Stomach (tissue), 9 donors: ENCODE data around the gene RNF130. TPM values are rescaled to one million over a fixed set of nuclear protein-coding genes. Genes with fewer than 3 reads are reported as not detected.

Source experiments
- DNase-seq, 2 donors: peaks; one replicate each; pipeline versions ENCODE4 v3.0.0 to v3.0.0-alpha.2; 2013 to 2019
- H3K27ac ChIP-seq, 5 donors: fragments of 200-600 bp in 4 of 5; sonication (generic) in 4 of 5; one replicate each; pipeline ENCODE4 v1.5.1; 2013 to 2019; ENCODE audit warnings: mild to moderate bottlenecking in 1 of 5, moderate library complexity in 1 of 5
- H3K27me3 ChIP-seq, 3 donors: fragments of 200-600 bp; sonication (generic); one replicate each; pipeline ENCODE4 v1.5.1; 2017 to 2019; ENCODE audit warnings: mixed run types in 1 of 3
- H3K36me3 ChIP-seq, 4 donors: fragments of 200-600 bp; sonication (generic); 1 replicate in 3 of 4; 2 replicates in 1 of 4; pipeline ENCODE4 v1.5.1; 2016 to 2019
- H3K4me1 ChIP-seq, 4 donors: fragments of 200-600 bp; sonication (generic); one replicate each; pipeline ENCODE4 v1.5.1; 2016 to 2019
- H3K4me3 ChIP-seq, 4 donors: fragments of 200-600 bp; sonication (generic) in 3 of 4; one replicate each; pipeline ENCODE4 v1.5.1; 2016 to 2019; ENCODE audit warnings: mild to moderate bottlenecking in 1 of 4
- H3K9me3 ChIP-seq, 4 donors: fragments of 200-600 bp; sonication (generic); one replicate each; pipeline ENCODE4 v1.5.1; 2016 to 2019
- EP300 ChIP-seq: sonication (generic); formaldehyde crosslinking; IDR thresholded peaks from one replicate; pipeline ENCODE4 v1.6.1; 2017; ENCODE audit warnings: antibody characterized with exemption
- POLR2A ChIP-seq, 4 donors: fragments of 450-650 bp; IDR thresholded peaks; one replicate each; pipeline ENCODE4 v1.6.1; 2016; ENCODE audit warnings: antibody characterized with exemption in 4 of 4, control low read depth in 2 of 4, mild to moderate bottlenecking in 1 of 4, moderate library complexity in 1 of 4
- POLR2AphosphoS5 ChIP-seq, 3 donors: sonication (generic); formaldehyde crosslinking; IDR thresholded peaks; one replicate each; pipeline ENCODE4 v1.6.1; 2016; ENCODE audit warnings: antibody characterized with exemption in 3 of 3
- WGBS, 5 donors: extraction: QIAGEN DNeasy Blood & Tissue Kit in 3 of 5; methylation state at CpG; one replicate each; pipeline versions ENCODE4 v1.1.5 to v1.1.7; 2013 to 2018; 5-methylcytosine and 5-hydroxymethylcytosine counted together
- intact Hi-C: fragments of 100-400 bp; cut with DNase I; formaldehyde crosslinking; loops from one replicate; pipeline ENCODE4 v1.15.1; 2023; ENCODE audit warnings: low total_unique reads
- polyA plus RNA-seq, 3 donors: library from polyadenylated mRNA; stranded (reverse); fragments of 200-250 nt; gene quantifications; one replicate each; pipeline ENCODE4 v1.2.3, GENCODE V29; 2013
- total RNA-seq, 5 donors: library from RNA; depleted of rRNA; stranded (reverse); fragments of >200 nt; gene quantifications; one replicate each; pipeline versions ENCODE4 v1.1.0 to v1.2.3, GENCODE V29; 2014 to 2016
- TF ChIP-seq, protein P1 (sequence below), 7 experiments: fragments of 450-650 bp in 4 of 7; fragments of 200-600 bp in 3 of 7; sonication (generic) in 3 of 7; IDR thresholded peaks; one replicate each; pipeline ENCODE4 v1.5.1; 2016 to 2019; ENCODE audit warnings: antibody characterized with exemption in 7 of 7, control low read depth in 2 of 7, mild to moderate bottlenecking in 1 of 7
- donor health status: healthy with polysubstance abuse.
- donor health status: Bipolar disorder and iron deficiency.
- donor health status: healthy.

Gene RNF130
- total and polyA plus RNA-seq, 8 donors: 27.0 to 87.8 (median 56.1) TPM

DNA sequence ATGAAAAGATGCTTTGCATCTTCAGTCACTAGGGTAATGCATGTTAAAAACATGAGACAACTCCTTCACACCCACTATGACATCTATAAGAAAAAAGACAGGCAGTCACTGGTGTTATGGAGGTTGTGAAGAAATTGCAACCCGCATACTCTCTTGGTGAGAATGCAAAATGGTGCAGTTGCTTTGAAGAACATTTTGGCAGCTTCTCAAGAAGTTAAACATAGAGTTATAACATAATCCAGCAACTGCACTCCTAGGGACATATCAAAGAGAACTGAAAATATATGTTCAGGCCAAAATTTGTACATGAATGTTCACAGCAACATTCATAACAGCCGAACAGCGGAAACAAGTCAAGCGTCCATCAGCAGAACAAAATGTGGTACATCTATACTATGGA, 117.6 kb downstream of the RNF130 start:
- H3K36me3 ChIP-seq: peaks cover 0 to 48% (median 38%) of the 10 kb centered on the region in 4 donors
- WGBS, 5 donors: 91 to 98% (median 94%) methylated on average over 4 of the region's 4 CpGs
- H3K9me3 ChIP-seq: no peaks in the 10 kb centered on the region
- H3K27me3 ChIP-seq: no peaks in the 10 kb centered on the region
- intact Hi-C loops: no loop called here
- no peak overlapping the region for H3K27ac ChIP-seq
- TF ChIP-seq, protein P1, sequence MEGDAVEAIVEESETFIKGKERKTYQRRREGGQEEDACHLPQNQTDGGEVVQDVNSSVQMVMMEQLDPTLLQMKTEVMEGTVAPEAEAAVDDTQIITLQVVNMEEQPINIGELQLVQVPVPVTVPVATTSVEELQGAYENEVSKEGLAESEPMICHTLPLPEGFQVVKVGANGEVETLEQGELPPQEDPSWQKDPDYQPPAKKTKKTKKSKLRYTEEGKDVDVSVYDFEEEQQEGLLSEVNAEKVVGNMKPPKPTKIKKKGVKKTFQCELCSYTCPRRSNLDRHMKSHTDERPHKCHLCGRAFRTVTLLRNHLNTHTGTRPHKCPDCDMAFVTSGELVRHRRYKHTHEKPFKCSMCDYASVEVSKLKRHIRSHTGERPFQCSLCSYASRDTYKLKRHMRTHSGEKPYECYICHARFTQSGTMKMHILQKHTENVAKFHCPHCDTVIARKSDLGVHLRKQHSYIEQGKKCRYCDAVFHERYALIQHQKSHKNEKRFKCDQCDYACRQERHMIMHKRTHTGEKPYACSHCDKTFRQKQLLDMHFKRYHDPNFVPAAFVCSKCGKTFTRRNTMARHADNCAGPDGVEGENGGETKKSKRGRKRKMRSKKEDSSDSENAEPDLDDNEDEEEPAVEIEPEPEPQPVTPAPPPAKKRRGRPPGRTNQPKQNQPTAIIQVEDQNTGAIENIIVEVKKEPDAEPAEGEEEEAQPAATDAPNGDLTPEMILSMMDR (IDR thresholded peaks at IDR 0.05): no peak
- TF ChIP-seq POLR2A (IDR thresholded peaks at IDR 0.05): no peak
- TF ChIP-seq POLR2AphosphoS5 (IDR thresholded peaks at IDR 0.05): no peak
- TF ChIP-seq EP300: no peak
- no peak overlapping the region for H3K4me3 ChIP-seq
- no peaks in the 10 kb centered on the region for H3K4me1 ChIP-seq
- DNase-seq: no peak

DNA sequence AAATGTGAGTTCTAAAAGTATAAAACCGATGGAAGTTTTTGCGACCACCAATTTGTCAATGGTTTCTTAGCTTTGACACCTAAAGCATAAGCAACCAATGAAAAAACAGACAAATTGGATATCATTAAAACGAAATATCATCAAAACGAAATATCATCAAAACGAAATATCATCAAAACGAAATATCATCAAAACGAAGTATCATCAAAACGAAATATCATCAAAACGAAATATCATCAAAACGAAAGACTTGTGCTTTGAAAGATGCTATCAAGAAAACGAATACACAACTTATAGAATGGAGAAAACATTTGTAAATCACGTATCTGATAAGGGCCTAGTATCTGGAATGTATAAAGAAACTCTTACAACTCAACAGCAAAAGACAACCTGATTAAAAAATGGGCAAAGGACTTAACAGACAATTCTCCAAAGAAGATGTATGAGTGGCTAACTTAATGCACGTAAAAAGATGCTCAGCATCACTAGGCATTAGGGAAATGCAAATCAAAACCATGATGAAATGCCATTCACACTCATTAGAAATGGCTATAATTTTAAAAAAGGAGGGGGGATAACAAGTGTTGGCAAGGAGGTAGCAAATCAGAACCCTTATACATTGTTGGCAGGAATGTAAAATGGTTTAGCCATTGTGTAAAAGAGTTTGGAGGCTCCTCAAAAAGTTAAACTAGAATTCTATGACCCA, 134.4 kb downstream of the RNF130 start:
- intact Hi-C loops: no loop called here
- H3K9me3 ChIP-seq: no peaks in the 10 kb centered on the region
- 89 to 95% (median 92%) methylated on average over 13 of the region's 13 CpGs for WGBS, 5 donors
- H3K36me3 ChIP-seq: no peaks in the 10 kb centered on the region
- no peak overlapping the region for H3K4me3 ChIP-seq
- no peak for DNase-seq
- no peaks in the 10 kb centered on the region for H3K27me3 ChIP-seq
- H3K27ac ChIP-seq: no peak overlapping the region
- TF ChIP-seq, protein P1 (IDR thresholded peaks at IDR 0.05): no peak
- no peak for TF ChIP-seq POLR2AphosphoS5 (IDR thresholded peaks at IDR 0.05)
- no peak for TF ChIP-seq POLR2A (IDR thresholded peaks at IDR 0.05)
- TF ChIP-seq EP300: no peak
- H3K4me1 ChIP-seq: no peaks in the 10 kb centered on the region

DNA sequence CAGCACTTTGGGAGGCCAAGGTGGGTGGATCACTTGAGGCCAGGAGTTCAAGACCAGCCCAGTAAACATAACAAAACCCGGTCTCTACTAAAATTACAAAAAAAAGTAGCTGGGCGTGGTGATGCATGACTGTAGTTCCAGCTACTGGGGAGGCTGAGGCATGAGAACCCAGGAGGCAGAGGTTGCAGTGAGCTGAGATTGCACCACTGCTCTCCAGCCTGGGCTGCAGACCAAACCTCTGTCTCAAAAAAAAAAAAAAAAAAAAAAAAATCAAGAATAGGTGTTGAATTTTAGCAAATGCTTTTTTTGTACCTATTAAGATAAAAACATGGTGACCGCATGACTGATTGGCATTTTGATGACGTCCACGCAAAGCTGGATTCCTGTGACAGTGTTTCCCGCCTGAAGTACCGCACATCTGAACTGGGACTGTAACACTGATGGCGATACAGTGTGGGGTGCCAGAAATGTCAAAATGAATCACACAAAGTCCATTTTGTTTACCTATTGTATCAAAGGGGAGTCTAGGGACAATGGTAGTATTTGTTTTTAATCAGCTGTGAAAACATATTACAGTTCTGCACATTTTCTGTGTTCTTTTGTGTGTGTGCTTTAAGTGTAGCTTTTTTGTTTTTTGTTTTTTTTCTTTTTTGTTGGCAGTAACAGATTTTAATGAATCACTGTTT, 140.6 kb downstream of the RNF130 start:
- no peak overlapping the region for H3K27ac ChIP-seq
- H3K9me3 ChIP-seq: no peaks in the 10 kb centered on the region
- H3K4me3 ChIP-seq: no peak overlapping the region
- no peaks in the 10 kb centered on the region for H3K36me3 ChIP-seq
- 36 to 71% (median 62%) methylated on average over 8 of the region's 8 CpGs for WGBS, 5 donors
- no peak for DNase-seq
- H3K27me3 ChIP-seq: no peaks in the 10 kb centered on the region
- intact Hi-C loops: no loop called here
- peaks cover 0 to 5% (median 2%) of the 10 kb centered on the region in 4 donors for H3K4me1 ChIP-seq
- no peak for TF ChIP-seq POLR2A (IDR thresholded peaks at IDR 0.05)
- TF ChIP-seq, protein P1 (IDR thresholded peaks at IDR 0.05): no peak
- TF ChIP-seq POLR2AphosphoS5 (IDR thresholded peaks at IDR 0.05): no peak
- TF ChIP-seq EP300: no peak

DNA sequence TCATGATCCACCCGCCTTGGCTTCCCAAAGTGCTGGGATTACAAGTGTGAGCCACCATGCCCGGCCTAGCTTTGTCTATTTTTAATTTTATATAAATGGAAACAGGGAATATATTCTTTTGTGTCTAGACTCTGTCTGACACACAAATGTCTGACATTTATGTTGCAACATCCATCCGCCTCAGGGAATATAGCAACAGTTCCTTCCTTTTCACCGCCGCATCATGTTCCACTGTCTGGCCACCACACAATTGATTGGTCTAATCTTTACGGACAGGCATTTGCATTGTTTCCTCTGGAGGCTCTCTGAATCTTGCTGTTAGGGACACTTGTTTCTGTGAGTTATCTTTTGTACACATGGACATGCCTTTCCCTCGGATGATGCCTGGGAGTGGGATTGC, 143.7 kb downstream of the RNF130 start:
- no peak overlapping the region for H3K27ac ChIP-seq
- no peaks in the 10 kb centered on the region for H3K27me3 ChIP-seq
- intact Hi-C loops: no loop called here
- peaks cover 0 to 5% (median 2%) of the 10 kb centered on the region in 4 donors for H3K4me1 ChIP-seq
- DNase-seq: no peak
- 87 to 91% (median 90%) methylated on average over 7 of the region's 7 CpGs for WGBS, 5 donors
- H3K36me3 ChIP-seq: no peaks in the 10 kb centered on the region
- no peak overlapping the region for H3K4me3 ChIP-seq
- no peaks in the 10 kb centered on the region for H3K9me3 ChIP-seq
- TF ChIP-seq POLR2A (IDR thresholded peaks at IDR 0.05): no peak
- TF ChIP-seq EP300: no peak

DNA sequence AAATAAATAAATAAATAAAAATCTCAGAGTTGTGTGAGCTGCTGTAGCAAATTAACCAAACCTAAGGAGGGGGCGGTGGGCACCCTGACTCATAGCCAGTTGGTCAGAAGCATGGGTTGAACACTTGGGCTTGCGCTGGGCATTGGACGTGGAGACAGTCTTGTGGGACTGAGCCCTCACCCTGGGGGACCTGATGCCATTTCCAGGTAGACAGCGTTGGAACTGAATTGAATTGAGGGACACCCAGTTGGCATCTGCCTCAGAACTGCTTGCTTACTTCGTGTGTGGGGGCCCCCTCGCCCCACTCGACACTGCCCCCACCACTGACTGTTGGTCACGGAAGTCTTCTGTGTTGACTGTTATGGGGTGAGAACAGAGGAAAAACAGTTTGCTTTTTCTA, 144.9 kb downstream of the RNF130 start:
- peaks cover 0 to 4% (median 2%) of the 10 kb centered on the region in 4 donors for H3K4me1 ChIP-seq
- DNase-seq: no peak
- no peaks in the 10 kb centered on the region for H3K36me3 ChIP-seq
- TF ChIP-seq POLR2A (IDR thresholded peaks at IDR 0.05): no peak
- no peak for TF ChIP-seq POLR2AphosphoS5 (IDR thresholded peaks at IDR 0.05)
- TF ChIP-seq EP300: no peak
- no peak overlapping the region for H3K4me3 ChIP-seq
- H3K27ac ChIP-seq: no peak overlapping the region
- intact Hi-C loops: no loop called here
- WGBS, 5 donors: 90 to 92% (median 92%) methylated on average over 8 of the region's 8 CpGs
- H3K9me3 ChIP-seq: no peaks in the 10 kb centered on the region
- no peaks in the 10 kb centered on the region for H3K27me3 ChIP-seq
